Gastrocnemius medialis (tissue), 4 donors: ENCODE results near the gene THAP2.

Source experiments
- POLR2A ChIP-seq, 2 donors: fragments of 450-650 bp; IDR thresholded peaks; one replicate each; pipeline ENCODE4 v1.6.1; 2017; ENCODE audit warnings: antibody characterized with exemption in 2 of 2, mild to moderate bottlenecking in 2 of 2, moderate library complexity in 2 of 2
- TF ChIP-seq, protein P1 (sequence below), 5 experiments: fragments of 450-650 bp in 3 of 5; fragments of 200-600 bp in 2 of 5; sonication (generic) in 2 of 5; IDR thresholded peaks in 4 of 5; conservative IDR thresholded peaks in 1 of 5; 1 replicate in 4 of 5; 2 replicates in 1 of 5; pipeline ENCODE4 v1.5.1; 2016 to 2019; ENCODE audit warnings: antibody characterized with exemption in 5 of 5, mild to moderate bottlenecking in 3 of 5, moderate library complexity in 3 of 5

DNA sequence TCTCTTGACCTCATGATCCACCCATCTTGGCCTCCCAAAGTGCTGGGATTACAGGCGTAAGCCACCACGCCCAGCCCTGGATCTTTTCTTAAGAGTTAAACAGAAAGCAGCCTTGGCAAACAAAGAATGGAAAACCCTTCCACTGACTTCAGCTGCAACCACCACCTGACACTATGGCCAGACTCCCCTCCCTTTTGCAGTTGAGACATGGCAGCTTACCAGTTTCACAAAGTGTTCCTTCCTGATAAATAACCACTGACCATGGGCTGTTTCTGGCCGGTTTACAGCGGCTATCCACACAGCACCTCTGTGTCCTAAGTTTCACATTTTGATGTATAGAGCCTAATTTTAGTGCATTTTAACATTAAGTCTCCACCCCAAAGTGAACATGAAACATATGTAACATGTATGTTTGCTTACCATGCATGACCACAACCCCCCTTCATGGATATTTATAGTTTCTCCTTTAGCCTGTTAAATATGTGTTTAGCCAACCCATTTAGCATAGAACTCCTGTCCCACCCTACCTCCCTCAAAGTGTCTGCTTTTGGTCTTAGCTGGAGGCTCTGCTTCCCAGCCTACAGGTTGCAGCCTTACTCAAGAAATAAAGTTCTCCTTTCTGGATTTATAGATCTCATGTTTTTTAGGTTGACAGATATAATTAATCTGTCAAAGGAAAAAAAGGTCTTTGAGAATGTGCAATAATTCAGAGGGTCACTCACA is 57.8 kb downstream of the THAP2 start:
- no peak for TF ChIP-seq POLR2A (IDR thresholded peaks at IDR 0.05)
- TF ChIP-seq, protein P1, sequence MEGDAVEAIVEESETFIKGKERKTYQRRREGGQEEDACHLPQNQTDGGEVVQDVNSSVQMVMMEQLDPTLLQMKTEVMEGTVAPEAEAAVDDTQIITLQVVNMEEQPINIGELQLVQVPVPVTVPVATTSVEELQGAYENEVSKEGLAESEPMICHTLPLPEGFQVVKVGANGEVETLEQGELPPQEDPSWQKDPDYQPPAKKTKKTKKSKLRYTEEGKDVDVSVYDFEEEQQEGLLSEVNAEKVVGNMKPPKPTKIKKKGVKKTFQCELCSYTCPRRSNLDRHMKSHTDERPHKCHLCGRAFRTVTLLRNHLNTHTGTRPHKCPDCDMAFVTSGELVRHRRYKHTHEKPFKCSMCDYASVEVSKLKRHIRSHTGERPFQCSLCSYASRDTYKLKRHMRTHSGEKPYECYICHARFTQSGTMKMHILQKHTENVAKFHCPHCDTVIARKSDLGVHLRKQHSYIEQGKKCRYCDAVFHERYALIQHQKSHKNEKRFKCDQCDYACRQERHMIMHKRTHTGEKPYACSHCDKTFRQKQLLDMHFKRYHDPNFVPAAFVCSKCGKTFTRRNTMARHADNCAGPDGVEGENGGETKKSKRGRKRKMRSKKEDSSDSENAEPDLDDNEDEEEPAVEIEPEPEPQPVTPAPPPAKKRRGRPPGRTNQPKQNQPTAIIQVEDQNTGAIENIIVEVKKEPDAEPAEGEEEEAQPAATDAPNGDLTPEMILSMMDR (IDR thresholded peaks at IDR 0.05 in 4 of 5, conservative IDR thresholded peaks at IDR 0.05 in 1 of 5) = no peak
